ENCODE measurements around the gene CLDN6. TPM values are rescaled to one million over a fixed set of nuclear protein-coding genes. Genes with fewer than 3 reads are reported as not detected.

Gene CLDN6
- total and polyA plus RNA-seq, 2 of the 13 experiments (the other 11 are each of a cell fraction or from before 2014, with no cell fraction given) = 5.9 to 7.6 TPM

DNA sequence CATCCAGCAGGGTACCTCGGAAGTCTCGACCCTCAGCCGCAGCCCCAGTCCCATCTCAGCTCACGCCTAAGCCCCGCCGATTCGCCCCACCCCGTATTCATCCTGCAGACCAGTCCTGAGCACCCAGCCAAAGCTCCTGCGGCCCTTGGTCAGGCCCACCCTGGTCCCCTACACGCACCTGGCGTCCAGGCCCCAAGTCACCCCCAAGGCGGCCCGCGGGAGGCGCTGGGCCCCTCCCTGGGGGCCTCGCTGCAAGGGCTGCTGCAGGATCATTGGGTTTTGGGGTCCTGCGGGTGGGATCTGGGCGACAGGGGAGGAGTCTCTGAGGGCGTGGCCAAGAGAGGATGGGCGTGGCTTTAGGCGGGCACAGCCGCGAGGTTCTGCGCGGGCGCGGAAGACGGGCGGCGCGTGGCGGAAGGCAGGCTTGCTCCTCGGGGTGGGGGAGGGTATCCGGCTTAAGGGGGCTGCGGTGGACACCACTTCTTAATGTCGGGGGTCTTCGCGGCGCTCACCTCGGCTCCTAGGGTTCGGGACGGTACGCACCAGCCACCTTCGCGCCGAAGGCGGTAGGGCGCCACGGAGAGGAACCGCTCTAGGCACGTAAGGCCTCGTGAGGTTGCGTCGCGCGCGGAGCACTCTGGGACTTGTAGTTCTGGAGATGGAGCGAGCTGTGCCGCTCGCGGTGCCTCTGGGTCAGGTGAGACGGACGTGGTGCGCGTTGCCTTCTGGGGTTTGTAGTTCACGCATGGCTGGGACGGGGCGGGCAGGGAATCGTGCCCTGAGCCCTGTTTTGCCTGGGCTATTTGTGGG is 5.9 kb upstream of the CLDN6 start, which contains the start of the genes HCFC1R1 and THOC6 (continued):
- TF ChIP-seq, protein P1, sequence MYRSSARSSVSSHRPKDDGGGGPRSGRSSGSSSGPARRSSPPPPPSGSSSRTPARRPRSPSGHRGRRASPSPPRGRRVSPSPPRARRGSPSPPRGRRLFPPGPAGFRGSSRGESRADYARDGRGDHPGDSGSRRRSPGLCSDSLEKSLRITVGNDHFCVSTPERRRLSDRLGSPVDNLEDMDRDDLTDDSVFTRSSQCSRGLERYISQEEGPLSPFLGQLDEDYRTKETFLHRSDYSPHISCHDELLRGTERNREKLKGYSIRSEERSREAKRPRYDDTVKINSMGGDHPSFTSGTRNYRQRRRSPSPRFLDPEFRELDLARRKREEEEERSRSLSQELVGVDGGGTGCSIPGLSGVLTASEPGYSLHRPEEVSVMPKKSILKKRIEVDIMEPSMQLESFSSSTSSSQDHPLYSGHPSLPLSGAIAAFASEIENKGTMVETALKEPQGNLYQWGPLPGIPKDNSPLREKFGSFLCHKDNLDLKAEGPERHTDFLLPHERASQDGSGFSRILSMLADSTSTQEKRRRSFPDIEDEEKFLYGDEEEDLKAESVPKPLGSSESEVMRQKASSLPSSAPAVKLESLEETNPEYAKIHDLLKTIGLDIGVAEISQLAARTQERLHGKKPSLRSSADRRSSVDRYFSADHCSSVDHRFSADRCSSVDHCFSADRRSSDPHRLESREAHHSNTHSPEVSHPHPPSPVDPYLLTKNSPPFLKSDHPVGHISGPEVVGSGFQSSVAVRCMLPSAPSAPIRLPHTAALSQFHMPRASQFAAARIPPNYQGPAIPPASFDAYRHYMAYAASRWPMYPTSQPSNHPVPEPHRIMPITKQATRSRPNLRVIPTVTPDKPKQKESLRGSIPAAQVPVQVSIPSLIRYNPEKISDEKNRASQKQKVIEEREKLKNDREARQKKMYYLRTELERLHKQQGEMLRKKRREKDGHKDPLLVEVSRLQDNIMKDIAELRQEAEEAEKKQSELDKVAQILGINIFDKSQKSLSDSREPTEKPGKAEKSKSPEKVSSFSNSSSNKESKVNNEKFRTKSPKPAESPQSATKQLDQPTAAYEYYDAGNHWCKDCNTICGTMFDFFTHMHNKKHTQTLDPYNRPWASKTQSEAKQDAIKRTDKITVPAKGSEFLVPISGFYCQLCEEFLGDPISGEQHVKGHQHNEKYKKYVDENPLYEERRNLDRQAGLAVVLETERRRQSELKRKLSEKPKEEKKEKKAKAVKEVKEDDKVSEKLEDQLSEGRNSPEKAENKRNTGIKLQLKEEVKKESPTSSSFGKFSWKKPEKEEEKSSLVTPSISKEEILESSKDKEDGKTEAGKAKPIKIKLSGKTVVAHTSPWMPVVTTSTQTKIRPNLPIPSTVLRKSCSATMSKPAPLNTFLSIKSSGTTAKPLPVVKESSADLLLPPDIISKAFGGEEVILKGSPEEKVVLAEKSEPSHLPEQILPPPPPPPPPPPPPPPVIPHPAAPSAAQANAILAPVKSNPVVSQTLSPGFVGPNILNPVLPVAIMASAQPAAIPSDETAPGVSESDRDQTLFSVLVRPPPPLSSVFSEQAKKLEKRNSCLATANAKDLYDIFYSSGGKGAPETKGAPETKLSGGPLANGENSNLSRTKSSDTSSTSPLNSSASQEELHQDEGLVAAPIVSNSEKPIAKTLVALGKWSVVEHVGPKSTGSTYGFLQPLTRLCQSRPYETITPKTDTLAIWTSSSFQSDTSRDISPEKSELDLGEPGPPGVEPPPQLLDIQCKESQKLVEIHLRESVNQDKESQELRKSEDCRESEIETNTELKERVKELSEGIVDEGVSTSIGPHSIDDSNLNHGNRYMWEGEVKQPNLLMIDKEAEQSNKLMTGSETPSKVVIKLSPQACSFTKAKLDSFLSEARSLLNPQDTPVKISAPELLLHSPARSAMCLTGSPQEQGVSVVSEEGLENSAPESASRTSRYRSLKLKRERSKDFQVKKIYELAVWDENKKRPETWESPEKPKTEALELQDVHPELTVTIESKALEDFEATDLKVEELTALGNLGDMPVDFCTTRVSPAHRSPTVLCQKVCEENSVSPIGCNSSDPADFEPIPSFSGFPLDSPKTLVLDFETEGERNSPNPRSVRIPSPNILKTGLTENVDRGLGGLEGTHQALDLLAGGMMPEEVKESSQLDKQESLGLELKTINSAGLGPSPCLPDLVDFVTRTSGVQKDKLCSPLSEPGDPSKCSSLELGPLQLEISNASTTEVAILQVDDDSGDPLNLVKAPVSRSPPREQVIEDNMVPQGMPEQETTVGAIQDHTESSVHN (CRISPR knock-in tag; IDR thresholded peaks at IDR 0.05) = no peak
- peak; percentile 100 for TF ChIP-seq GMEB1 (CRISPR knock-in tag; IDR thresholded peaks at IDR 0.05; ENCODE audit: borderline replicate concordance)
- TF ChIP-seq, protein P2, sequence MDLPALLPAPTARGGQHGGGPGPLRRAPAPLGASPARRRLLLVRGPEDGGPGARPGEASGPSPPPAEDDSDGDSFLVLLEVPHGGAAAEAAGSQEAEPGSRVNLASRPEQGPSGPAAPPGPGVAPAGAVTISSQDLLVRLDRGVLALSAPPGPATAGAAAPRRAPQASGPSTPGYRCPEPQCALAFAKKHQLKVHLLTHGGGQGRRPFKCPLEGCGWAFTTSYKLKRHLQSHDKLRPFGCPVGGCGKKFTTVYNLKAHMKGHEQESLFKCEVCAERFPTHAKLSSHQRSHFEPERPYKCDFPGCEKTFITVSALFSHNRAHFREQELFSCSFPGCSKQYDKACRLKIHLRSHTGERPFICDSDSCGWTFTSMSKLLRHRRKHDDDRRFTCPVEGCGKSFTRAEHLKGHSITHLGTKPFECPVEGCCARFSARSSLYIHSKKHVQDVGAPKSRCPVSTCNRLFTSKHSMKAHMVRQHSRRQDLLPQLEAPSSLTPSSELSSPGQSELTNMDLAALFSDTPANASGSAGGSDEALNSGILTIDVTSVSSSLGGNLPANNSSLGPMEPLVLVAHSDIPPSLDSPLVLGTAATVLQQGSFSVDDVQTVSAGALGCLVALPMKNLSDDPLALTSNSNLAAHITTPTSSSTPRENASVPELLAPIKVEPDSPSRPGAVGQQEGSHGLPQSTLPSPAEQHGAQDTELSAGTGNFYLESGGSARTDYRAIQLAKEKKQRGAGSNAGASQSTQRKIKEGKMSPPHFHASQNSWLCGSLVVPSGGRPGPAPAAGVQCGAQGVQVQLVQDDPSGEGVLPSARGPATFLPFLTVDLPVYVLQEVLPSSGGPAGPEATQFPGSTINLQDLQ (CRISPR knock-in tag; IDR thresholded peaks at IDR 0.05) = no peak
- no peak; the same call in 1 of the 2 replicates for TF ChIP-seq GATAD2A (CRISPR knock-in tag; IDR thresholded peaks at IDR 0.05)
- TF ChIP-seq, protein P3, sequence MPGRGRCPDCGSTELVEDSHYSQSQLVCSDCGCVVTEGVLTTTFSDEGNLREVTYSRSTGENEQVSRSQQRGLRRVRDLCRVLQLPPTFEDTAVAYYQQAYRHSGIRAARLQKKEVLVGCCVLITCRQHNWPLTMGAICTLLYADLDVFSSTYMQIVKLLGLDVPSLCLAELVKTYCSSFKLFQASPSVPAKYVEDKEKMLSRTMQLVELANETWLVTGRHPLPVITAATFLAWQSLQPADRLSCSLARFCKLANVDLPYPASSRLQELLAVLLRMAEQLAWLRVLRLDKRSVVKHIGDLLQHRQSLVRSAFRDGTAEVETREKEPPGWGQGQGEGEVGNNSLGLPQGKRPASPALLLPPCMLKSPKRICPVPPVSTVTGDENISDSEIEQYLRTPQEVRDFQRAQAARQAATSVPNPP (CRISPR knock-in tag; IDR thresholded peaks at IDR 0.05) = peak; percentile 64
- peak; percentile 95 for TF ChIP-seq MYC (CRISPR knock-in tag; IDR thresholded peaks at IDR 0.05; ENCODE audit: borderline replicate concordance)
- TF ChIP-seq HDAC1 (CRISPR knock-in tag; IDR thresholded peaks at IDR 0.05) = peak; percentile 47
- peak; percentile 84 for TF ChIP-seq FOXK1 (CRISPR knock-in tag; IDR thresholded peaks at IDR 0.05; ENCODE audit: borderline replicate concordance, low read depth)
- TF ChIP-seq NKX3-1 (CRISPR knock-in tag; IDR thresholded peaks at IDR 0.05) = peak; percentile 55; the same call in 1 of the 2 replicates
- TF ChIP-seq NAIF1 (CRISPR knock-in tag; IDR thresholded peaks at IDR 0.05; ENCODE audit: borderline replicate concordance) = peak; percentile 68; the same call in 1 of the 2 replicates
- TF ChIP-seq, protein P4, sequence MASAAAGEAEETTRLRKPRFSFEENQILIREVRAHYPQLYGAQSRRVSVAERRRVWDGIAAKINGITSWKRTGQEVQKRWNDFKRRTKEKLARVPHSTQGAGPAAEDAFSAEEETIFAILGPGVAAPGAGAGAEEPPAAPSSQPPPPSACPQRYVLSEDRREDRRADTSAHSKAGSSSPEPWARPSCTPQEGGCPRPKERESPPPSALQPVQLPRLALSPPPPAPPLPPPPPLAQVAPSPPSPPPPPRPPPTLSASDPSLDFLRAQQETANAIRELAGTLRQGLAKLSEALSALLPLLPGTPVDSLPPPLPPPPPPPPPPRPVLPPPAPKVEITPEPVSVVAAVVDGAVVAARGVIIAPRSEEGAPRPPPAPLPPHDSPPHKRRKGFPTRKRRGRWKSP (CRISPR knock-in tag; IDR thresholded peaks at IDR 0.05) = no peak; the same call in 1 of the 2 replicates
- no peak for TF ChIP-seq MYNN (CRISPR knock-in tag; IDR thresholded peaks at IDR 0.05; ENCODE audit: low read depth)
- TF ChIP-seq DPF2 (CRISPR knock-in tag; IDR thresholded peaks at IDR 0.05; ENCODE audit: borderline replicate concordance, low read depth) = no peak
